ENCODE data around the gene SERINC2.
A peak's percentile ranks its signal among the peaks of the same experiment; 100 is the strongest.
"Not testable (repeated sequence)": the region's sequence is repeated elsewhere in the genome, so short reads cannot be mapped to it uniquely, and the experiment has no call there.

Gene SERINC2

DNA sequence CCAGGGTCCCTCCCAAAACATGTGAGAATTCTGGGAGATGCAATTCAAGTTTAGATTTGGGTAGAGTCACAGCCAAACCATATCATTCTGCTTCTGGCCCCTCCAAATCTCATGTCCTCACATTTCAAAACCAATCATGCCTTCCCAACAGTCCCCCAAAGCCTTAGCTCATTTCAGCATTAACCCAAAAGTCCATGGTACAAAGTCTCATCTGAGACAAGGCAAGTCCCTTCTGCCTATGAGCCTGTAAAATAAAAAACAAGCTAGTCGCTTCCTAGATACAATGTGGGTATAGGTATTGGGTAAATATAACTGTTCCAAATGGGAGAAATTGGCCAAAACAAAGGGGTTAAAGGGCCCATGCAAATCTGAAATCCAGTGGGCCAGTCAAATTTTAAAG, 59.7 kb downstream of the SERINC2 start:
- DNase-seq (ENCODE audit: low spot score); H3K36me3 ChIP-seq (replicated peaks in 1 of 2; ENCODE audit: control insufficient read depth in 2 of 2, insufficient read depth in 2 of 2, low read length in 2 of 2); H3K4me2 ChIP-seq (ENCODE audit: insufficient read depth, low read length, poor library complexity, severe bottlenecking); H3K4me3 ChIP-seq (ENCODE audit: low read length in 2 of 2); H2BK12ac ChIP-seq (ENCODE audit: low read length); H3K9me3 ChIP-seq (replicated peaks in 1 of 2; ENCODE audit: control insufficient read depth in 2 of 2, insufficient read depth in 1 of 2, low read depth in 1 of 2, low read length in 2 of 2); H2BK15ac ChIP-seq (ENCODE audit: low read length); H2BK5ac ChIP-seq (ENCODE audit: low read length); H3K4me1 ChIP-seq (ENCODE audit: control insufficient read depth in 2 of 2, insufficient read depth in 1 of 2, low read depth in 1 of 2, low read length in 2 of 2); H3K4ac ChIP-seq (ENCODE audit: low read length); H3K27ac ChIP-seq (replicated peaks; ENCODE audit: low read length); H2AK5ac ChIP-seq (ENCODE audit: low read depth, low read length); H3K9ac ChIP-seq (ENCODE audit: low read depth, low read length, poor library complexity); H3K27me3 ChIP-seq (ENCODE audit: control insufficient read depth in 3 of 3, insufficient read depth in 3 of 3, low read depth in 1 of 3, low read length in 3 of 3); H3K14ac ChIP-seq (ENCODE audit: low read length); H4K91ac ChIP-seq (ENCODE audit: low read depth, low read length, poor library complexity); H4K8ac ChIP-seq (ENCODE audit: low read depth, low read length); H2BK120ac ChIP-seq (ENCODE audit: low read depth, low read length); H2AFZ ChIP-seq (ENCODE audit: low read length); H3K18ac ChIP-seq (ENCODE audit: low read length); H3K23ac ChIP-seq (ENCODE audit: low read depth, low read length, poor library complexity); H3K79me1 ChIP-seq (ENCODE audit: low read depth, low read length): not testable (repeated sequence)
- WGBS, 2 donors (ENCODE audit: extremely low coverage in 2 of 2, insufficient read length in 2 of 2, insufficient replicate concordance in 1 of 2): no CpG with 5 or more reads among the region's 1 CpG

DNA sequence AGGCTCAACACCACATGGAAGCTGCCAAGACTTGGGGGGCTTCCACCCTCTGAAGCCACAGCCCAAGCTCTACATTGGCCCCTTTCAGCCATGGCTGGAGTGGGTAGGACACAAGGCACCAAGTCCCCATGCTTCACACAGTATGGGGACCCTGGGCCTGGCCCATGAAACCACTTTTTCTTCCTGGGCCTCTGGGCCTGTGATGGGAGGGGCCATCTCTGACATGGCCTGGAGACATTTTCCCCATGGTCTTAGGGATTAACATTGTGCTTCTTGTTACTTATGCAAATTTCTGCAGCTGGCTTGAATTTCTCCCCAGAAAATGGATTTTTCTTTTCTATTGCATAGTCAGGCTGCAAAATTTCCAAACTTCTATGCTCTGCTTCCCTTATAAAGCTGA, 60.5 kb downstream of the SERINC2 start:
- not testable (repeated sequence) for H3K14ac ChIP-seq (ENCODE audit: low read length); H3K27me3 ChIP-seq (ENCODE audit: control insufficient read depth in 3 of 3, insufficient read depth in 3 of 3, low read depth in 1 of 3, low read length in 3 of 3); H3K79me1 ChIP-seq (ENCODE audit: low read depth, low read length); H3K36me3 ChIP-seq (replicated peaks in 1 of 2; ENCODE audit: control insufficient read depth in 2 of 2, insufficient read depth in 2 of 2, low read length in 2 of 2); H3K9me3 ChIP-seq (replicated peaks in 1 of 2; ENCODE audit: control insufficient read depth in 2 of 2, insufficient read depth in 1 of 2, low read depth in 1 of 2, low read length in 2 of 2); H3K18ac ChIP-seq (ENCODE audit: low read length); H3K4me1 ChIP-seq (ENCODE audit: control insufficient read depth in 2 of 2, insufficient read depth in 1 of 2, low read depth in 1 of 2, low read length in 2 of 2); H3K4me3 ChIP-seq (ENCODE audit: low read length in 2 of 2); H4K91ac ChIP-seq (ENCODE audit: low read depth, low read length, poor library complexity); H3K4ac ChIP-seq (ENCODE audit: low read length); H2BK5ac ChIP-seq (ENCODE audit: low read length); H2BK15ac ChIP-seq (ENCODE audit: low read length); H2BK12ac ChIP-seq (ENCODE audit: low read length); DNase-seq (ENCODE audit: low spot score); H2BK120ac ChIP-seq (ENCODE audit: low read depth, low read length); H2AFZ ChIP-seq (ENCODE audit: low read length); H4K8ac ChIP-seq (ENCODE audit: low read depth, low read length); H3K9ac ChIP-seq (ENCODE audit: low read depth, low read length, poor library complexity); H3K23ac ChIP-seq (ENCODE audit: low read depth, low read length, poor library complexity); H2AK5ac ChIP-seq (ENCODE audit: low read depth, low read length); H3K27ac ChIP-seq (replicated peaks; ENCODE audit: low read length); H3K4me2 ChIP-seq (ENCODE audit: insufficient read depth, low read length, poor library complexity, severe bottlenecking)

DNA sequence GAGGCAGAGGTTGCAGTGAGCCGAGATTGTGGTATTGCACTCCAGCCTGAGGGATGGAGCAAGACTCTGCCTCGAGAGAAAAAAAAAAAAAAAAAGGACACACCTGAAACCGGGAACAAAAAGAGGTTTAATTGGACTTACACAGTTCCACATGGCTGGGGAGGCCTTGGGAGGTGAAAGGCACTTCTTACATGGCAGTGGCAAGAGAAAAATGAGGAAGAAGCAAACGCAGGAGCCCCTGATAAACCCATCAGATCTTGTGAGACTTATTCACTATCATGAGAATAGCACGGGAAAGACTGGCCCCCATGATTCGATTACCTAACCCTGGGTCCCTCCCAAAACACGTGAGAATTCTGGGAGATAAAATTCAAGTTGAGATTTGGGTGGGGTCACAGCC, 61.6 kb downstream of the SERINC2 start:
- H3K4me2 ChIP-seq (ENCODE audit: insufficient read depth, low read length, poor library complexity, severe bottlenecking); H3K27ac ChIP-seq (replicated peaks; ENCODE audit: low read length); H2BK120ac ChIP-seq (ENCODE audit: low read depth, low read length); H4K8ac ChIP-seq (ENCODE audit: low read depth, low read length); H3K14ac ChIP-seq (ENCODE audit: low read length); H2AFZ ChIP-seq (ENCODE audit: low read length); DNase-seq (ENCODE audit: low spot score); H3K18ac ChIP-seq (ENCODE audit: low read length); H3K23ac ChIP-seq (ENCODE audit: low read depth, low read length, poor library complexity); H2AK5ac ChIP-seq (ENCODE audit: low read depth, low read length); H3K36me3 ChIP-seq (replicated peaks in 1 of 2; ENCODE audit: control insufficient read depth in 2 of 2, insufficient read depth in 2 of 2, low read length in 2 of 2); H2BK15ac ChIP-seq (ENCODE audit: low read length); H3K79me1 ChIP-seq (ENCODE audit: low read depth, low read length); H3K27me3 ChIP-seq (ENCODE audit: control insufficient read depth in 3 of 3, insufficient read depth in 3 of 3, low read depth in 1 of 3, low read length in 3 of 3); H3K9me3 ChIP-seq (replicated peaks in 1 of 2; ENCODE audit: control insufficient read depth in 2 of 2, insufficient read depth in 1 of 2, low read depth in 1 of 2, low read length in 2 of 2); H2BK5ac ChIP-seq (ENCODE audit: low read length); H3K9ac ChIP-seq (ENCODE audit: low read depth, low read length, poor library complexity); H2BK12ac ChIP-seq (ENCODE audit: low read length); H3K4me3 ChIP-seq (ENCODE audit: low read length in 2 of 2); H4K91ac ChIP-seq (ENCODE audit: low read depth, low read length, poor library complexity); H3K4me1 ChIP-seq (ENCODE audit: control insufficient read depth in 2 of 2, insufficient read depth in 1 of 2, low read depth in 1 of 2, low read length in 2 of 2); H3K4ac ChIP-seq (ENCODE audit: low read length): not testable (repeated sequence)
- no CpG with 5 or more reads among the region's 7 CpGs for WGBS, 2 donors (ENCODE audit: extremely low coverage in 2 of 2, insufficient read length in 2 of 2, insufficient replicate concordance in 1 of 2)

DNA sequence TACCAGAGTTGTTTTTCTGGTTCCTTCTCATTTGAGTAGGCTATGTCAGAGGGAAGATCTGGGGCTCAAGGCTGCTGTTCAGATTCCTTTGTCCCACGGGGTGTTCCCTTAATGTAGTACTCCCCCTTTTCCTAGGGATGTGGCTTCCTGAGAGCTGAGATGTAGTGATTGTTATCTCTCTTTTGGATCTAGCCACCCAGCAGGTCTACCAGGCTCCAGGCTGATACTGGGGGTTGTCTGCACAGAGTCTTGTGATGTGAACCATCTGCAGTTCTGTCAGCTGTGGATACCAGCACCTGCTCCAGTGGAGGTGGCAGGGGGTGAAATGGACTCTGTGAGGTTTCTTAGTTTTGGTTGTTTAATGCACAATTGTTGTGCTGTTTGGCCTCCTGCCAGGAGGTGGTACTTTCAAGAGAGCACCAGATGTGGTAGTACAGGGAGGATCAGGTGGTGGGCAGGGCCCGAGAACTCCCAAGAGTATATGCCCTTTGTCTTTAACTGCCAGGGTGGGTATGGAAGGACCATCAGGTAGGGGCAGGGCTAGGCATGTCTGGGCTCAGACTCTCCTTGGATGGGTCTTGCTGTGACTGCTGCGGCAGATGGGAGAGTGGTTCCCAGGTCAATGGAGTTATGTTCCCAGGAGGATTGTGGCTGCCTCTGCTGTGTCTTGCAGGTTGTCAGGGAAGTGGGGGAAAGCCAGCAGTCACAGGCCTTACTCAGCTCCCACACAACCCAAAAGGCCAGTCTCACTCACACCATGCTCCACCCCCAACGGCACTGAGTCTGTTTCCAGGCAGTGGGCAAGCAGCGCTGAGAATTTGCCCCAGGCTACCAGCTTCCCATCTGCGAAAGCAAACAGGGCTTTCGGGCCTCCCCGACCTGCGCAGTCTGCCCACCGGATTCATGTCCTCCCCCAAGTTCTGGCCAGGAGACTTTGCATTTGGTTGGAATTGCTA, 64.2 kb downstream of the SERINC2 start:
- no peak overlapping the region for H2BK15ac ChIP-seq (ENCODE audit: low read length)
- no peaks in the 10 kb centered on the region for H3K4me1 ChIP-seq (ENCODE audit: control insufficient read depth in 2 of 2, insufficient read depth in 1 of 2, low read depth in 1 of 2, low read length in 2 of 2)
- no peak overlapping the region for H2BK5ac ChIP-seq (ENCODE audit: low read length)
- no peak overlapping the region for H3K4me2 ChIP-seq (ENCODE audit: insufficient read depth, low read length, poor library complexity, severe bottlenecking)
- H4K8ac ChIP-seq (ENCODE audit: low read depth, low read length): no peak overlapping the region
- no peaks in the 10 kb centered on the region for H3K27me3 ChIP-seq (ENCODE audit: control insufficient read depth in 3 of 3, insufficient read depth in 3 of 3, low read depth in 1 of 3, low read length in 3 of 3)
- peak overlapping the region; percentile 17 for H2AFZ ChIP-seq (ENCODE audit: low read length)
- no peak overlapping the region for H2BK12ac ChIP-seq (ENCODE audit: low read length)
- H3K36me3 ChIP-seq (replicated peaks in 1 of 2; ENCODE audit: control insufficient read depth in 2 of 2, insufficient read depth in 2 of 2, low read length in 2 of 2): no peaks in the 10 kb centered on the region
- no peak overlapping the region for H3K9ac ChIP-seq (ENCODE audit: low read depth, low read length, poor library complexity)
- H2AK5ac ChIP-seq (ENCODE audit: low read depth, low read length): no peak overlapping the region
- H3K79me1 ChIP-seq (ENCODE audit: low read depth, low read length): no peaks in the 10 kb centered on the region
- H3K4ac ChIP-seq (ENCODE audit: low read length): no peak overlapping the region
- no peak overlapping the region for H2BK120ac ChIP-seq (ENCODE audit: low read depth, low read length)
- no CpG with 5 or more reads among the region's 10 CpGs for WGBS, 2 donors (ENCODE audit: extremely low coverage in 2 of 2, insufficient read length in 2 of 2, insufficient replicate concordance in 1 of 2)
- H4K91ac ChIP-seq (ENCODE audit: low read depth, low read length, poor library complexity): no peak overlapping the region
- H3K4me3 ChIP-seq (ENCODE audit: low read length in 2 of 2): no peak overlapping the region
- H3K9me3 ChIP-seq (replicated peaks in 1 of 2; ENCODE audit: control insufficient read depth in 2 of 2, insufficient read depth in 1 of 2, low read depth in 1 of 2, low read length in 2 of 2): no peaks in the 10 kb centered on the region
- H3K18ac ChIP-seq (ENCODE audit: low read length): no peak overlapping the region
- H3K14ac ChIP-seq (ENCODE audit: low read length): no peak overlapping the region
- no peak overlapping the region for H3K27ac ChIP-seq (replicated peaks; ENCODE audit: low read length)
- DNase-seq (ENCODE audit: low spot score): no peak
- no peak overlapping the region for H3K23ac ChIP-seq (ENCODE audit: low read depth, low read length, poor library complexity)
